Measurements from ENCODE around the gene TNFSF18. TPM values are rescaled to one million over a fixed set of nuclear protein-coding genes. Genes with fewer than 3 reads are reported as not detected.

Gene TNFSF18
- total and polyA plus RNA-seq, 4 donors: 0.50 to 1.7 (median 0.91) TPM

DNA sequence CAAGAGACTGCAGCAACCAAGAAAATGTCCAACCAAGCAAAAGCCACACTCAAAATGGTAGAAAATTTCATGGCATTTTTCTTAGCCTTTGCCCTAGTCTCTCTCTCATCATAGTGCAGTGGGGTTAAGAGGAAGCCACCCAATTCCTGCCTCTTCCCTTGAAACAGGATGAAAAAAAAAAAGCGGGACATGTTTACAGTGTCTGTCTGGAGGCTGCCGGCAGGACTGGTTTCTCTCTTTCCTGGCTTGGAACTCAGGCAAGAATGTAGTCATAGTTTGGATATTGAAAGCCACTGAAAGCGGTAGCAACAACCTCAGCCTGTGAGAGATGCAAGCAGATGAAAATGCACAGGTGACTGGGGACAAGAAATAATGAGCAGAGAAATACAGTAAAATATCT lies 13.3 kb upstream of the TNFSF18 start:
- no peaks in the 10 kb centered on the region for H3K36me3 ChIP-seq (ENCODE audit: control insufficient read depth, insufficient read depth, low read length)
- no peak for DNase-seq (ENCODE audit: low read depth in 4 of 6, low spot score in 6 of 6)
- H3K27me3 ChIP-seq (ENCODE audit: control insufficient read depth, insufficient read depth, low read length): no peaks in the 10 kb centered on the region
- no peaks in the 10 kb centered on the region for H3K4me1 ChIP-seq (ENCODE audit: control insufficient read depth, insufficient read depth, low read length)
- H3K4me3 ChIP-seq (ENCODE audit: low read depth, low read length): no peak overlapping the region
- no peaks in the 10 kb centered on the region for H3K9me3 ChIP-seq (ENCODE audit: control insufficient read depth, insufficient read depth, low read length)
- no peak overlapping the region for H3K27ac ChIP-seq (ENCODE audit: low read depth, low read length)
- WGBS (ENCODE audit: insufficient coverage): 97% methylated on average over 3 of the region's 3 CpGs

DNA sequence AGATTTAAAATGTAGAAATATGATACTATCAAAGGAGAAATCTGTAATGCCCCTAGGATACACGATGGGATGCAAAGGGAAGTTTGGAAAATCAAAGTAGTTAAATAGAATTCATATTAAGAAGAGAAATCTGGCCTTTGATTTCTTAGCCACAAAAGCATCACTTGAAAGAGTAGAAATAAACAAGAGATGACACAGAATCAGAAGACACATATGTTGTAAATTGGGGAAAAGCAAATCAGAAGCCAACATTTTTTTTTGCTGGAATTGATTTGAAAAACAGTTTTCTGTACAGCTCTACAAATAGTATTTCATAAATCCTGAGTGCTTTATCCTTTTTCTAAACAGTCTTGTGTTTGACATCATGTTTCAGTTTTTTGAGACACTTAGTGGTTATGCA lies 12.4 kb upstream of the TNFSF18 start:
- Histone ChIP-seq H3K27ac (ENCODE audit: low read depth, low read length) (no peak overlapping the region), H3K36me3 (ENCODE audit: control insufficient read depth, insufficient read depth, low read length) (no peaks in the 10 kb centered on the region), H3K4me3 (ENCODE audit: low read depth, low read length) (no peak overlapping the region), H3K27me3 (ENCODE audit: control insufficient read depth, insufficient read depth, low read length) (no peaks in the 10 kb centered on the region), H3K9me3 (ENCODE audit: control insufficient read depth, insufficient read depth, low read length) (no peaks in the 10 kb centered on the region), H3K4me1 (ENCODE audit: control insufficient read depth, insufficient read depth, low read length) (no peaks in the 10 kb centered on the region)
- no CpG with 5 or more reads among the region's 1 CpG for WGBS (ENCODE audit: insufficient coverage)
- DNase-seq (ENCODE audit: low read depth in 4 of 6, low spot score in 6 of 6): peak in 1 of 6 donors; percentile 25

- WGBS (ENCODE audit: insufficient coverage): 80% methylated on average over 1 of the region's 1 CpG
- Histone ChIP-seq H3K4me1 (ENCODE audit: control insufficient read depth, insufficient read depth, low read length) (no peaks in the 10 kb centered on the region), H3K9me3 (ENCODE audit: control insufficient read depth, insufficient read depth, low read length) (no peaks in the 10 kb centered on the region), H3K4me3 (ENCODE audit: low read depth, low read length) (no peak overlapping the region), H3K27me3 (ENCODE audit: control insufficient read depth, insufficient read depth, low read length) (no peaks in the 10 kb centered on the region), H3K27ac (ENCODE audit: low read depth, low read length) (no peak overlapping the region), H3K36me3 (ENCODE audit: control insufficient read depth, insufficient read depth, low read length) (no peaks in the 10 kb centered on the region)
- DNase-seq (ENCODE audit: low read depth in 4 of 6, low spot score in 6 of 6): no peak
Measured at GRCh38 chr1:173062150-173062938, 11.6 kb upstream of the TNFSF18 start.

GRCh38 chr1:173058556-173058955 lies 7.8 kb upstream of the TNFSF18 start:
- no peak overlapping the region for H3K4me3 ChIP-seq (ENCODE audit: low read depth, low read length)
- no CpG with 5 or more reads among the region's 1 CpG for WGBS (ENCODE audit: insufficient coverage)
- no peaks in the 10 kb centered on the region for H3K4me1 ChIP-seq (ENCODE audit: control insufficient read depth, insufficient read depth, low read length)
- no peak for DNase-seq (ENCODE audit: low read depth in 4 of 6, low spot score in 6 of 6)
- H3K27me3 ChIP-seq (ENCODE audit: control insufficient read depth, insufficient read depth, low read length): no peaks in the 10 kb centered on the region
- H3K9me3 ChIP-seq (ENCODE audit: control insufficient read depth, insufficient read depth, low read length): no peaks in the 10 kb centered on the region
- H3K36me3 ChIP-seq (ENCODE audit: control insufficient read depth, insufficient read depth, low read length): no peaks in the 10 kb centered on the region
- H3K27ac ChIP-seq (ENCODE audit: low read depth, low read length): no peak overlapping the region

- no peak overlapping the region for H3K27ac ChIP-seq (ENCODE audit: low read depth, low read length)
- no peaks in the 10 kb centered on the region for H3K9me3 ChIP-seq (ENCODE audit: control insufficient read depth, insufficient read depth, low read length)
- H3K4me3 ChIP-seq (ENCODE audit: low read depth, low read length): no peak overlapping the region
- no peaks in the 10 kb centered on the region for H3K36me3 ChIP-seq (ENCODE audit: control insufficient read depth, insufficient read depth, low read length)
- H3K27me3 ChIP-seq (ENCODE audit: control insufficient read depth, insufficient read depth, low read length): no peaks in the 10 kb centered on the region
- H3K4me1 ChIP-seq (ENCODE audit: control insufficient read depth, insufficient read depth, low read length): no peaks in the 10 kb centered on the region
- DNase-seq (ENCODE audit: low read depth in 4 of 6, low spot score in 6 of 6): no peak
Measured at GRCh38 chr1:173057984-173058383, 7.2 kb upstream of the TNFSF18 start.

DNA sequence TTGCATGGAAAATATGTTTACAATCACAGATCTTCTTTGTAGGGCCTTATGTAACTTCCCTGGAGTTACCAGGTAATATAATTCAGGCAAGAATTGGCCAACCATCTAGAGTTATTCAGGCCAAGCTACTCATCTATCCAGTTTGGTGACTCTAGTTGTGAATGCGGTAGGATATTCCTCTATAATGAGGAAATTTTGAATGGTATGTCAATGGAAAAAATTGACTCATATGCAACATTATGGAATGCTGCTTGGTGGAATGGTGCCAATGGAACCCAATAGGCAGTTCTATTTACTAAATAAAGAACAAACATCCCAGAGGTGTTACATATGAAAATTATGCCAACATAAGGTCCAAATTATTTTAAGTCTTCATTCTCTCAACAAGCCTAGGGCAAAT lies 5.6 kb upstream of the TNFSF18 start:
- H3K27ac ChIP-seq (ENCODE audit: low read depth, low read length): no peak overlapping the region
- H3K27me3 ChIP-seq (ENCODE audit: control insufficient read depth, insufficient read depth, low read length): no peaks in the 10 kb centered on the region
- H3K9me3 ChIP-seq (ENCODE audit: control insufficient read depth, insufficient read depth, low read length): no peaks in the 10 kb centered on the region
- no peak overlapping the region for H3K4me3 ChIP-seq (ENCODE audit: low read depth, low read length)
- H3K36me3 ChIP-seq (ENCODE audit: control insufficient read depth, insufficient read depth, low read length): no peaks in the 10 kb centered on the region
- H3K4me1 ChIP-seq (ENCODE audit: control insufficient read depth, insufficient read depth, low read length): no peaks in the 10 kb centered on the region
- no CpG with 5 or more reads among the region's 1 CpG for WGBS (ENCODE audit: insufficient coverage)
- DNase-seq (ENCODE audit: low read depth in 4 of 6, low spot score in 6 of 6): no peak

DNA sequence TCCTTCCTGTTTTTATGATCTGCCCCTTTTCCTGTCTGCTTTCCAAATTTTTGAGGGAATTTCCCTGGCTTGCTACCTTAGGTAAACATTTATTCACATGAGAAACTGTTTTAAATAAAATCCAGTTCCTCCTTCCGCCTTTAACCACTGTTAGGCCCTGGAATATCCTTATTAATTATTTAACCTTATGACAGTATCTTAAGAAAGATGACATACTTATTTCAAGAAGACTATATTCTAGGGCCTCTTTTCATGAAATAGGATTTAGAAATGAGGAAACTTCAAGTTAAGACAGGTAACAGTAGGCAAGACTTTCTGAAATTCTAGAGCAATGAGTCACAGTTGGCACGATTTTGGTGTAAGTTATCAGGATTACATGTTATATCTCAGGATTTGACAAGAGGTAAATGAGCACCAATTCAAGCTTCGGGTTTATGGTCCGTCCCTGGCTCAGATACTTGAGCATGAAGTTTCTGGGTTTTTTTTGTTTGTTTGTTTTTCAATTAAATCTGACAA lies 2.0 kb upstream of the TNFSF18 start:
- Histone ChIP-seq H3K4me3 (ENCODE audit: low read depth, low read length) (no peak overlapping the region), H3K27ac (ENCODE audit: low read depth, low read length) (no peak overlapping the region), H3K27me3 (ENCODE audit: control insufficient read depth, insufficient read depth, low read length) (no peaks in the 10 kb centered on the region), H3K36me3 (ENCODE audit: control insufficient read depth, insufficient read depth, low read length) (no peaks in the 10 kb centered on the region), H3K9me3 (ENCODE audit: control insufficient read depth, insufficient read depth, low read length) (no peaks in the 10 kb centered on the region), H3K4me1 (ENCODE audit: control insufficient read depth, insufficient read depth, low read length) (no peaks in the 10 kb centered on the region)
- DNase-seq (ENCODE audit: low read depth in 4 of 6, low spot score in 6 of 6): no peak
- WGBS (ENCODE audit: insufficient coverage): 100% methylated on average over 1 of the region's 4 CpGs

DNA sequence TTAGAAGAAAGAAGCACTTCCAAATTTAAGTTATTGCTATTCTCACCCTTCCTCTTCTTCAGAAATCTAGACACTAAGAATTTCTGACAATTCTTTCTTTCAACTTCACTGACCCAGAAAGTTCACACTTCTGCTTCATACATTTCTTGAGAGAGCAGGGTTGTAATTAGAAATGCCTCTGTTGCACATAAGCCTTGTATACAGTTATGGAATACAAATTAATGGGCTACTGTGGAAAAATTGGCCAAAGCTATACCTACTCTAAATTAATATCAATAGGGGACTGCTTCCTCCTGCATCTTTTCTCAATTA lies 1.5 kb downstream of the TNFSF18 start:
- H3K27ac ChIP-seq (ENCODE audit: low read depth, low read length): no peak overlapping the region

GRCh38 chr1:173048621-173049321 lies 2.0 kb downstream of the TNFSF18 start:
- H3K27me3 ChIP-seq (ENCODE audit: control insufficient read depth, insufficient read depth, low read length): no peaks in the 10 kb centered on the region
- no peaks in the 10 kb centered on the region for H3K4me1 ChIP-seq (ENCODE audit: control insufficient read depth, insufficient read depth, low read length)
- H3K9me3 ChIP-seq (ENCODE audit: control insufficient read depth, insufficient read depth, low read length): no peaks in the 10 kb centered on the region
- H3K4me3 ChIP-seq (ENCODE audit: low read depth, low read length): no peak overlapping the region
- no peak overlapping the region for H3K27ac ChIP-seq (ENCODE audit: low read depth, low read length)
- no peak for DNase-seq (ENCODE audit: low read depth in 4 of 6, low spot score in 6 of 6)
- no CpG with 5 or more reads among the region's 1 CpG for WGBS (ENCODE audit: insufficient coverage)
- H3K36me3 ChIP-seq (ENCODE audit: control insufficient read depth, insufficient read depth, low read length): no peaks in the 10 kb centered on the region

More for the DNA sequence above, 1.5 kb downstream of the TNFSF18 start:
- Histone ChIP-seq H3K36me3 (ENCODE audit: control insufficient read depth, insufficient read depth, low read length) (no peaks in the 10 kb centered on the region), H3K27me3 (ENCODE audit: control insufficient read depth, insufficient read depth, low read length) (no peaks in the 10 kb centered on the region), H3K4me1 (ENCODE audit: control insufficient read depth, insufficient read depth, low read length) (no peaks in the 10 kb centered on the region), H3K4me3 (ENCODE audit: low read depth, low read length) (no peak overlapping the region), H3K9me3 (ENCODE audit: control insufficient read depth, insufficient read depth, low read length) (no peaks in the 10 kb centered on the region)
- no peak for DNase-seq (ENCODE audit: low read depth in 4 of 6, low spot score in 6 of 6)

GRCh38 chr1:173044656-173045055 lies 6.1 kb downstream of the TNFSF18 start:
- no peaks in the 10 kb centered on the region for H3K4me1 ChIP-seq (ENCODE audit: control insufficient read depth, insufficient read depth, low read length)
- no peak overlapping the region for H3K27ac ChIP-seq (ENCODE audit: low read depth, low read length)
- H3K36me3 ChIP-seq (ENCODE audit: control insufficient read depth, insufficient read depth, low read length): no peaks in the 10 kb centered on the region
- H3K9me3 ChIP-seq (ENCODE audit: control insufficient read depth, insufficient read depth, low read length): no peaks in the 10 kb centered on the region
- H3K4me3 ChIP-seq (ENCODE audit: low read depth, low read length): no peak overlapping the region
- H3K27me3 ChIP-seq (ENCODE audit: control insufficient read depth, insufficient read depth, low read length): no peaks in the 10 kb centered on the region
- no peak for DNase-seq (ENCODE audit: low read depth in 4 of 6, low spot score in 6 of 6)
- WGBS (ENCODE audit: insufficient coverage): 80% methylated on average over 1 of the region's 1 CpG
